Upper lobe of left lung (tissue), 4 donors: ENCODE data around the gene TNFAIP2.

Experiments
- POLR2A ChIP-seq, 4 donors: fragments of 450-650 bp; IDR thresholded peaks; one replicate each; pipeline ENCODE4 v1.5.1; 2016 to 2017; ENCODE audit warnings: antibody characterized with exemption in 4 of 4, mild to moderate bottlenecking in 2 of 4
- POLR2AphosphoS5 ChIP-seq, 2 donors: sonication (generic); formaldehyde crosslinking; IDR thresholded peaks; one replicate each; pipeline ENCODE4 v1.5.1; 2017; ENCODE audit warnings: antibody characterized with exemption in 2 of 2
- TF ChIP-seq, protein P1 (sequence below), 6 experiments: fragments of 450-650 bp in 4 of 6; fragments of 200-600 bp in 2 of 6; sonication (generic) in 2 of 6; IDR thresholded peaks; one replicate each; pipeline ENCODE4 v1.5.1; 2016 to 2019; ENCODE audit warnings: antibody characterized with exemption in 6 of 6

DNA sequence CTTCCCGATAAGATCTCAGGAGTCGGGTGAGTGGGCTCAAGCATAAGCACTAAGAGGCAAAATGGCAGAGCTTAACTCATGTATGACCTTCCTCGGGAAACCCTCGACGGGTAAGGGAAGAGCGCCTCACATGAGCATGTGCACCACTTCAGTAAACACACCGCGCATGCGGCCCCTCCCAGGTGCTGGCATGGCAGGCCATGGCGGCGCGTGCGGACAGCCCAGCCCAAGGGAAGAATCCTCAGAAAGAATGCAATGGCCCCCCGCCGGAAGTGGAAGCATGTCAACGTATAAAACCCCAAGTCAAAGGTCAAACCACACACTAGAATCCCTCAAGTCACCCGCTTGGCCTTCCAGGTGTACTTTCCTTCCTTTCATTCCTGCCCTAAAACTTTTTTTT lies 6.6 kb upstream of the TNFAIP2 start:
- TF ChIP-seq POLR2A (IDR thresholded peaks at IDR 0.05) (no peak), POLR2AphosphoS5 (IDR thresholded peaks at IDR 0.05) (no peak)
- TF ChIP-seq, protein P1, sequence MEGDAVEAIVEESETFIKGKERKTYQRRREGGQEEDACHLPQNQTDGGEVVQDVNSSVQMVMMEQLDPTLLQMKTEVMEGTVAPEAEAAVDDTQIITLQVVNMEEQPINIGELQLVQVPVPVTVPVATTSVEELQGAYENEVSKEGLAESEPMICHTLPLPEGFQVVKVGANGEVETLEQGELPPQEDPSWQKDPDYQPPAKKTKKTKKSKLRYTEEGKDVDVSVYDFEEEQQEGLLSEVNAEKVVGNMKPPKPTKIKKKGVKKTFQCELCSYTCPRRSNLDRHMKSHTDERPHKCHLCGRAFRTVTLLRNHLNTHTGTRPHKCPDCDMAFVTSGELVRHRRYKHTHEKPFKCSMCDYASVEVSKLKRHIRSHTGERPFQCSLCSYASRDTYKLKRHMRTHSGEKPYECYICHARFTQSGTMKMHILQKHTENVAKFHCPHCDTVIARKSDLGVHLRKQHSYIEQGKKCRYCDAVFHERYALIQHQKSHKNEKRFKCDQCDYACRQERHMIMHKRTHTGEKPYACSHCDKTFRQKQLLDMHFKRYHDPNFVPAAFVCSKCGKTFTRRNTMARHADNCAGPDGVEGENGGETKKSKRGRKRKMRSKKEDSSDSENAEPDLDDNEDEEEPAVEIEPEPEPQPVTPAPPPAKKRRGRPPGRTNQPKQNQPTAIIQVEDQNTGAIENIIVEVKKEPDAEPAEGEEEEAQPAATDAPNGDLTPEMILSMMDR (IDR thresholded peaks at IDR 0.05): no peak
